NT2/D1 (cell line): Measurements from ENCODE around the gene ATP6V0B.

Experiments
- SUZ12 ChIP-seq: IDR thresholded peaks from 2 replicates; pipeline ENCODE4 v1.6.1; 2011; ENCODE audit not compliant: insufficient read length, insufficient read depth; ENCODE audit errors: extremely low read depth
- YY1 ChIP-seq: IDR thresholded peaks from 2 replicates; pipeline ENCODE4 v1.6.1; 2011; ENCODE audit not compliant: insufficient read length, insufficient read depth
- ZNF274 ChIP-seq: IDR thresholded peaks from 2 replicates; pipeline ENCODE4 v1.6.1; 2011; ENCODE audit warnings: mild to moderate bottlenecking, low read depth, low read length

GRCh38 chr1:44021581-44022321 is 47.0 kb downstream of the ATP6V0B start:
- TF ChIP-seq ZNF274: no peak
- TF ChIP-seq YY1: no peak
- no peak for TF ChIP-seq SUZ12
